ENCODE data around the gene GARRE1. TPM values are rescaled to one million over a fixed set of nuclear protein-coding genes. Genes with fewer than 3 reads are reported as not detected.
"Not testable (repeated sequence)": the region's sequence is repeated elsewhere in the genome, so short reads cannot be mapped to it uniquely, and the experiment has no call there.

The GARRE1 gene
- 15.3 TPM for total RNA-seq
- long read RNA-seq, full-length matches to known transcripts: 4 of 24 reads
- long read RNA-seq, partial matches to known transcripts: 8 of 24 reads
- long read RNA-seq, other reads (novel, unspliced or antisense): 12 of 24 reads

GRCh38 chr19:34254046-34254697 lies at the start of gene GARRE1:
TSS of gene GARRE1 (plus strand) at chr19:34254554. CDS start at chr19:34300474, 45,920 bp downstream.
- DNase-seq: peak; percentile 91
- peak; percentile 94 for ATAC-seq (ENCODE audit: poor library complexity)
- intact Hi-C loops (cut with DNase I): no loop called here

DNA sequence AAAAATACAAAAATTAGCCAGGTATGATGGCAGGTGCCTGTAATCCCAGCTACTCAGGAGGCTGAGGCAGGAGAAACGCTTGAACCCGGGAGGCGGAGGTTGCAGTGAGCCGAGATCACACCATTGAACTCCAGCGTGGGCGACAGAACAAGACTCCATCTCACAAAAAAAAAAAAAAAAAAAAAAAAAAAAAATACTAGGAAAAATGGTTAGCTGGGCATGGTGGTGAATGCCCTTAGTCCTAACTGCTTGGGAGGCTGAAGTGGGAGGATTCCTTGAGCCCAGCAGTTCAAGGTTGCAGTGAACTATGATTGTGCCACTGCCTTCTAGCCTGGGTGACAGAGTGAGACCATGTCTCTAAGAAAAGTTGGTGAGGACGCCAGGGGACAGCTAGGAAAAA lies 49.0 kb upstream of the GARRE1 start:
- intact Hi-C loops (cut with DNase I); ATAC-seq (ENCODE audit: poor library complexity); DNase-seq: not testable (repeated sequence)

DNA sequence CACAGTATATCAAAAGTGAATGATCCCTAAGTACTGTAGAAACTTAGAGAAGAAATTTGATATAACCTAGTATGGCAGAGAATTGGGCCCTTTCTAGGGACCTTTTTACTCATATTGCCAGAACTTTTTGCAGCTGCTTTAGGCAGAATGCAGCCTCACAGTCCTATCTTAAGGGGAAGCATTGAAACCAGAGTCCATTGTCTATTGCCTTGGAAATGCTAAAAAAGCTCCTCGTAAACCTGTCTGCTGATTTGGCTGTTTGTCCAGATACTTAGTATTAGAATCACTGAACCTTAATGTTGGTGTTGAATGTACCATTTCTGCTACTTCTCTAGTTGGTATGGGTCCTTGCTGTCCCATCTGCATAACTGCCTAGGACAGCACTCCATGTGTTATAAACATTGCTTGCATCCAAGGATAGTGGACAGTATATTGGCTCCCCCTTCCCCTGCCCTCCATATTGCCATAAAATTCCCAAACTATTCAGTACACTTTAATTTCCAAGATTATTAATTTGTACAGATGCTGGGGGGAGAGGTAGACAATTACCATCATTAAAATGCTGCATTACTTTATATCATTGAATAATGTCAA lies 46.0 kb upstream of the GARRE1 start:
- intact Hi-C loops (cut with DNase I): no loop called here
- no peak for DNase-seq
- ATAC-seq (ENCODE audit: poor library complexity): no peak

DNA sequence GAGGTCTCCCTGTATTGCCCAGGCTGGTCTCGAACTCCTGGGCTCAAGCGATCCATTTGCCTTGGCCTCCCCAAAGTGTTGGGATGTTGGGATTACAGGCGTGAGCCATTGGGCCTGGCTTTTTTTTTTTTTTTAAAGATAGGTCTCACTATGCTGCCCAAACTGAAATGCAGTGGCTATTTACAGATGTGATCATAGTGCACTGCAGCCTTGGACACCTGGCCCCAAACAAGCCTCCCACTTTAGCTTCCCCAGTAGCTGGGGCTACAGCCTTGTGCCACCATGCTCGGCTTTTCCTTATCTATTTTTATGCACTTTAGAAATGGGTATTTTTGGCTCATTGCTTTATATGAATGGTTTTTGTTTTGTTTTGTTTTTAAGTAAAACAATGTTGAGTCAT lies 44.6 kb upstream of the GARRE1 start:
- ATAC-seq (ENCODE audit: poor library complexity): no peak
- intact Hi-C loops (cut with DNase I): no loop called here

DNA sequence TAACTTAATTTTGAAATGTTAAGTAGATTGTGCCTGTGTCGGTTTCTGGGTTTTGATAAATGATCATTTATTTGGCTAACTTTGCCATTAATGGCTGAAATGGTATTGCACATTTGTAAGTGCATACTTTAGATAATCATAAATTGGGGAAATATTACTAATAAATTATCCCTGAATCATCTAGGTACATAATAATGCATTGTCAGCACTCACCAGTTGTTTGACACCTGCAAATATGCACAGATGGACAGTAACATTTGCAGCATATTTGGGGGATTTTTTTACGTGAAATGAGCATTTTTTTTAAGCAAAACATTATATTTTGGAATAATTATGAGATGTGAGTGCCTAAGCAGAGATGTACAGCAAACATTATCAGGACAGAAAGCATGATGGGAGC lies 41.1 kb upstream of the GARRE1 start:
- no peak for ATAC-seq (ENCODE audit: poor library complexity)
- DNase-seq: no peak
- intact Hi-C loops (cut with DNase I): no loop called here

More for the DNA sequence above, 44.6 kb upstream of the GARRE1 start:
- no peak for DNase-seq

GRCh38 chr19:34214040-34214439 lies 40.3 kb upstream of the GARRE1 start:
- no peak for DNase-seq
- intact Hi-C loops (cut with DNase I): no loop called here
- ATAC-seq (ENCODE audit: poor library complexity): no peak

GRCh38 chr19:34215006-34215665 lies 39.2 kb upstream of the GARRE1 start:
- ATAC-seq (ENCODE audit: poor library complexity): no peak
- intact Hi-C loops (cut with DNase I): no loop called here
- no peak for DNase-seq

DNA sequence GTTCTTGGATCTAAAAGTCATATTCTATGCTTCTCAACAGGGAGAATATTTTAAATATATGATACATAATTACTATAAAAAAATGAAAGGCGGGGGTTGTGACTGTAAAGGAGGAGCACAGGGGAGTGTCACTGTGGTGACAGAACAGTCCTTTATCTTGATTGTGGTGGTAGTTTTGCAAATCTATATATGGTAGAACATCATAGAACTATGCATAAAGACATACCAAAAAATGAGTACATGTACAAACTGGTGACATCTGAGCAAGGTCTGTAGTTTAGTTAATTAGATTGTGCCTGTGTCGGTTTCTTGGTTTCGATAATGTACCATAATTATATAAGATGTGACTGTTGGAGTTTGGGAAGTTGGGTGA lies 38.7 kb upstream of the GARRE1 start:
- no peak for ATAC-seq (ENCODE audit: poor library complexity)
- no peak for DNase-seq
- intact Hi-C loops (cut with DNase I): no loop called here

GRCh38 chr19:34216745-34217219 lies 37.6 kb upstream of the GARRE1 start:
- DNase-seq; intact Hi-C loops (cut with DNase I); ATAC-seq (ENCODE audit: poor library complexity): not testable (repeated sequence)

- ATAC-seq (ENCODE audit: poor library complexity): no peak
- intact Hi-C loops (cut with DNase I): no loop called here
- DNase-seq: no peak
Observed at GRCh38 chr19:34217952-34218817, 36.2 kb upstream of the GARRE1 start.

DNA sequence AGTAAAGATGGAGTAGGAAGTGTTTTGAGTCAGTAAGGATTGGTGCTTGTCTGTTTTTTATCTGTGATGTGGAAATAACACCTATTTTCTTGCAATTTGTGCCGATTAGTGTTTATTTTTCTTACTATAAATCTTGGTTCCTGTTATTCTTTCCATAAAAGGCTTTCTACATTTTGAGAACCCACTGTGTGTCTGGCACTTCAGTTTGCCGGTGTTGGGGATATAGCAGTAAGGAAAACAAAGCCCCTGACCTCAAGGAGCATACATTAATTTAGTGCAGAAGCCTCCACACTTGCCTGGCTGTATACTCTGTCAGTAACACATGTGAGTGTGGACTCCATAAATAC lies 35.6 kb upstream of the GARRE1 start:
- intact Hi-C loops (cut with DNase I): no loop called here
- DNase-seq (no peak), ATAC-seq (ENCODE audit: poor library complexity) (no peak)

- intact Hi-C loops (cut with DNase I): loop anchor here (10.0 kb wide), 1 partner anchor 124 kb away; no protein-coding TSS in a partner anchor
- DNase-seq (no peak), ATAC-seq (ENCODE audit: poor library complexity) (peak; percentile 66)
Observed at GRCh38 chr19:34220472-34221063, 33.8 kb upstream of the GARRE1 start.

DNA sequence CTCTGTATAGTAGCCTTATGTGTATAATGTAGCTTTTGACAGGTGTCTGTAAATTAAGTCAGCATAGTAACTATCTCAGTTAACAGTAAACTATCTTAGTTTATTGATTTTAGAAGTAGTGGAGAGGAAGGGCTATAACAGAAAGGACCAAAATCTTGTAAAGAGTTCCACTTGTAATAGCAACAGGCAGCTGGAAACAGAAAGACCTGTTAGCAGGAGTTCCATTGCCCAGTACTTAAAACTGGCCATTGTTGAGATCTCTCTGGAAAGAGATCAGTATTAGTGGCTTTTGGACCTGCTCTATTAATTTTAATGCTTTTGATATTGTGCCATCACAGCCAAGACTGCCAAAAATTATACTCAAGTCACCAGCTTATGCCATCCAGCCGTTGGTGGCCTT lies 32.0 kb upstream of the GARRE1 start:
- no peak for DNase-seq
- ATAC-seq (ENCODE audit: poor library complexity): no peak
- intact Hi-C loops (cut with DNase I): loop anchor here (10.0 kb wide), 1 partner anchor 122 kb away; no protein-coding TSS in a partner anchor

- no peak for DNase-seq
- no peak for ATAC-seq (ENCODE audit: poor library complexity)
- intact Hi-C loops (cut with DNase I): loop anchor here (10.0 kb wide), 1 partner anchor 120 kb away; no protein-coding TSS in a partner anchor
Observed at GRCh38 chr19:34224996-34225658, 29.2 kb upstream of the GARRE1 start.

- intact Hi-C loops (cut with DNase I): loop anchor here (10.0 kb wide), 1 partner anchor 119 kb away; no protein-coding TSS in a partner anchor
- DNase-seq (no peak), ATAC-seq (ENCODE audit: poor library complexity) (no peak)
Observed at GRCh38 chr19:34225659-34226015, 28.7 kb upstream of the GARRE1 start.

- DNase-seq (no peak), ATAC-seq (ENCODE audit: poor library complexity) (no peak)
- intact Hi-C loops (cut with DNase I): loop anchor here (10.0 kb wide), 1 partner anchor 119 kb away; no protein-coding TSS in a partner anchor
Observed at GRCh38 chr19:34226036-34226435, 28.3 kb upstream of the GARRE1 start.

GRCh38 chr19:34228347-34228746 lies 26.0 kb upstream of the GARRE1 start:
- DNase-seq (no peak), ATAC-seq (ENCODE audit: poor library complexity) (no peak)
- intact Hi-C loops (cut with DNase I): loop anchor here (10.0 kb wide), 1 partner anchor 116 kb away; no protein-coding TSS in a partner anchor

DNA sequence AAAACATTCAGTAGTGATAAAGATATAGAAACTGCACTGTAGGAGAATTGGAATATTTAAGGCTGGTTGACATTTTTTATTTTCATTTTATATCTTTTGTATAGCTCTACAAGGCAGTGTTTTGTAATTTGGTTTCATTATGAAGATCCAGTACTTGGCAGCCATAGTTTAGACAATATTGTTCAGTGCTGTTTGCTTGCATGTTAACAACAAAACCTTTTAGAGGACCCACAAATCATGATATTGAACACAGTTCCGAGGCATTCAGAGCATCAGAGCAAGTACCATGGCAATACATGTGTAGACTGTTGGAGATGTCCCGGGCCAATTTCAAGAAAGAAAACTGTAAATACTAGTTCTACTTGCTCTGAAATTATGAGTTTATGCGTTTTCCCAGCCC lies 25.6 kb upstream of the GARRE1 start:
- no peak for ATAC-seq (ENCODE audit: poor library complexity)
- DNase-seq: no peak
- intact Hi-C loops (cut with DNase I): loop anchor here (10.0 kb wide), 1 partner anchor 116 kb away; no protein-coding TSS in a partner anchor
